HepG2 (cell line): Measurements from ENCODE around the gene LIMD2. TPM values are rescaled to one million over a fixed set of nuclear protein-coding genes. Genes with fewer than 3 reads are reported as not detected.

Experiments
- ATAC-seq: fragments of 200-7000 bp; cut with Tn5 transposase; 3 replicates; pipeline ENCODE4 v1.9.1; 2020; ENCODE audit warnings: mild to moderate bottlenecking, moderate library complexity
- BruUV-seq: library from RNA; stranded (reverse); fragments of 400-500 nt; replicated peaks from 2 replicates; lab custom pipeline; 2021; lab: Mats Ljungman, UMichigan
- CTCF ChIA-PET: fragments of 300-600 bp; formaldehyde crosslinking; extraction: SDS; loops from one replicate; lab custom pipeline; 2021; ENCODE audit warnings: low total read pairs, inconsistent platforms, low intra/inter-chr PET ratio; lab: Yijun Ruan, JAX
- POLR2A ChIA-PET: fragments of 350-600 bp; sonication (Branson Sonifier 250); formaldehyde crosslinking; loops from one replicate; lab custom pipeline; 2020; ENCODE audit warnings: antibody characterized with exemption, inconsistent platforms; lab: Yijun Ruan, JAX
- DNase-seq: peaks from one replicate; pipeline ENCODE4 v3.0.0-alpha.2; 2015; ENCODE audit warnings: low spot score
- FAIRE-seq: peaks from 3 replicates; lab custom pipeline; 2011; peaks lifted over from hg19 to GRCh38; lab: Jason Lieb, UNC
- H2AFZ ChIP-seq: one replicate; pipeline ENCODE4 v1.6.1; 2011; ENCODE audit warnings: low read length, inconsistent platforms
- H3K27ac ChIP-seq: fragments of 300-600 bp; 3 replicates; pipeline ENCODE4 v1.8.0; 2011; ENCODE audit warnings: mixed run types, mild to moderate bottlenecking, mixed read lengths, low read length, inconsistent platforms; ENCODE audit not compliant: insufficient read depth; ENCODE audit errors: extremely low read length
- H3K27me3 ChIP-seq, 2 experiments: fragments of 200-600 bp in 1 of 2; 2 replicates in 1 of 2; 3 replicates in 1 of 2; pipeline versions ENCODE4 v1.6.0 to v1.8.0; 2011; ENCODE audit warnings: low read length in 2 of 2, mild to moderate bottlenecking in 2 of 2, moderate library complexity in 2 of 2, inconsistent platforms in 1 of 2; ENCODE audit not compliant: insufficient read depth in 2 of 2, control insufficient read depth in 1 of 2
- H3K36me3 ChIP-seq, 2 experiments: fragments of 200-600 bp in 1 of 2; replicated peaks in 1 of 2; 2 replicates in 1 of 2; 3 replicates in 1 of 2; pipeline versions ENCODE4 v1.5.1 to v1.8.0; 2011; ENCODE audit warnings: low read length in 2 of 2, inconsistent platforms in 1 of 2; ENCODE audit not compliant: insufficient read depth in 2 of 2, control insufficient read depth in 1 of 2
- H3K4me1 ChIP-seq: 2 replicates; pipeline ENCODE4 v1.5.1; 2012; ENCODE audit warnings: low read length, inconsistent platforms; ENCODE audit not compliant: insufficient read depth
- H3K4me2 ChIP-seq: 2 replicates; pipeline ENCODE4 v1.6.0; 2011; ENCODE audit warnings: low read depth, low read length, inconsistent platforms
- H3K4me3 ChIP-seq, 3 experiments: fragments of 200-600 bp in 1 of 3; sonication (generic), shearing (Covaris generic) in 1 of 3; replicated peaks in 1 of 3; 2 replicates each; pipeline ENCODE4 v1.5.1; 2011 to 2016; ENCODE audit warnings: low read length in 3 of 3, inconsistent platforms in 2 of 3, low read depth in 2 of 3, mild to moderate bottlenecking in 2 of 3, control low read depth in 1 of 3, mixed read lengths in 1 of 3; ENCODE audit not compliant: insufficient read depth in 1 of 3
- H3K79me2 ChIP-seq: one replicate; pipeline ENCODE4 v1.6.1; 2011; ENCODE audit warnings: low read length, inconsistent platforms; ENCODE audit not compliant: insufficient read depth
- H3K9ac ChIP-seq: 2 replicates; pipeline ENCODE4 v1.6.0; 2011; ENCODE audit warnings: mild to moderate bottlenecking, low read depth, low read length, inconsistent platforms; ENCODE audit not compliant: insufficient read depth
- H3K9me3 ChIP-seq: 2 replicates; pipeline ENCODE4 v1.5.1; 2012; ENCODE audit warnings: mild to moderate bottlenecking, low read length
- H4K20me1 ChIP-seq: 2 replicates; pipeline ENCODE4 v1.6.0; 2011; ENCODE audit warnings: inconsistent platforms, mild to moderate bottlenecking, low read length, moderate library complexity; ENCODE audit not compliant: insufficient read depth
- AKAP8 ChIP-seq: sonication (generic); formaldehyde crosslinking; IDR thresholded peaks from 2 replicates; pipeline ENCODE4 v1.5.1; 2020; ENCODE audit warnings: mild to moderate bottlenecking, missing genetic modification reagents
- BRD4 ChIP-seq: sonication (generic); formaldehyde crosslinking; IDR thresholded peaks from 2 replicates; pipeline ENCODE4 v1.4.0; 2020; ENCODE audit warnings: missing genetic modification reagents
- MAF1 ChIP-seq: sonication (generic); formaldehyde crosslinking; IDR thresholded peaks from 2 replicates; pipeline ENCODE4 v1.5.0; 2020; ENCODE audit warnings: missing genetic modification reagents, borderline replicate concordance
- RORA ChIP-seq: sonication (generic); formaldehyde crosslinking; IDR thresholded peaks from 2 replicates; pipeline ENCODE4 v1.5.0; 2020; ENCODE audit warnings: mild to moderate bottlenecking, missing genetic modification reagents, moderate library complexity
- SMYD3 ChIP-seq: sonication (generic); formaldehyde crosslinking; IDR thresholded peaks from 2 replicates; pipeline ENCODE4 v1.8.1; 2023; ENCODE audit warnings: mild to moderate bottlenecking, missing genetic modification reagents
- SNAPC5 ChIP-seq: sonication (generic); formaldehyde crosslinking; IDR thresholded peaks from 2 replicates; pipeline ENCODE4 v1.8.1; 2023; ENCODE audit warnings: mild to moderate bottlenecking, missing genetic modification reagents, borderline replicate concordance
- THYN1 ChIP-seq: sonication (generic); formaldehyde crosslinking; IDR thresholded peaks from 2 replicates; pipeline ENCODE4 v1.8.1; 2023; ENCODE audit warnings: low read depth, mild to moderate bottlenecking, moderate library complexity, missing genetic modification reagents, borderline replicate concordance
- U2AF1 ChIP-seq: fragments of 200-400 bp; formaldehyde crosslinking; optimal IDR thresholded peaks from 2 replicates; pipeline ENCODE3; 2017; ENCODE audit warnings: mild to moderate bottlenecking, low read depth, low read length
- ZC3H4 ChIP-seq: sonication (generic); formaldehyde crosslinking; IDR thresholded peaks from 2 replicates; pipeline ENCODE4 v1.4.0; 2020; ENCODE audit warnings: missing genetic modification reagents, borderline replicate concordance
- ZNF138 ChIP-seq: sonication (generic); formaldehyde crosslinking; IDR thresholded peaks from 2 replicates; pipeline ENCODE4 v1.5.0; 2020; ENCODE audit warnings: mild to moderate bottlenecking, low read depth, missing genetic modification reagents
- ZNF253 ChIP-seq: sonication (generic); formaldehyde crosslinking; IDR thresholded peaks from 2 replicates; pipeline ENCODE4 v1.8.0; 2022; ENCODE audit warnings: mild to moderate bottlenecking, missing genetic modification reagents, borderline replicate concordance
- ZNF33B ChIP-seq: sonication (generic); formaldehyde crosslinking; IDR thresholded peaks from 2 replicates; pipeline ENCODE4 v1.5.1; 2020; ENCODE audit warnings: mild to moderate bottlenecking, missing genetic modification reagents
- ZNF512B ChIP-seq: sonication (generic); formaldehyde crosslinking; IDR thresholded peaks from 2 replicates; pipeline ENCODE4 v1.5.1; 2020; ENCODE audit warnings: missing genetic modification reagents, mild to moderate bottlenecking, borderline replicate concordance
- ZNF580 ChIP-seq: IDR thresholded peaks from 2 replicates; pipeline ENCODE4 v1.6.1; 2016; ENCODE audit warnings: low read depth, borderline replicate concordance
- ZNF792 ChIP-seq: IDR thresholded peaks from 2 replicates; pipeline ENCODE4 v1.6.1; 2016
- WGBS: methylation state at CpG from one replicate; pipeline ENCODE4 v1.1.6; 2017; ENCODE audit warnings: low lambda C conversion rate; 5-methylcytosine and 5-hydroxymethylcytosine counted together
- in situ Hi-C: cut with HindIII; loops from 2 replicates; pipeline ENCODE4 v1.10.0; 2017; ENCODE audit warnings: low pct_unique_long_range_greater_than_20kb; ENCODE audit not compliant: extremely low pct_ligation_motif_present
- intact Hi-C: fragments of 100-400 bp; cut with micrococcal nuclease; formaldehyde crosslinking; loops from one replicate; pipeline ENCODE4 v1.10.0; 2022; ENCODE audit not compliant: unreplicated experiment
- polyA plus RNA-seq, 8 experiments: library from polyadenylated mRNA; depleted of rRNA in 3 of 8; stranded (reverse) in 7 of 8; unstranded in 1 of 8; fragments of >200 nt; fragmentation: Illumina TruSeq in 4 of 8; extraction: Trizol in 4 of 8; gene quantifications; 2 replicates each; pipeline versions ENCODE4 v1.2.1 to v1.2.3, GENCODE V29; 2011 to 2016; ENCODE audit warnings: low read depth in 4 of 8, missing spikeins in 1 of 8, mixed read lengths in 1 of 8; ENCODE audit not compliant: insufficient read depth in 1 of 8
- total RNA-seq, 5 experiments: library from RNA; depleted of rRNA; stranded (reverse); fragments of >200 nt; fragmentation: Illumina TruSeq; extraction: Trizol; gene quantifications; 2 replicates each; pipeline ENCODE4 v1.2.3, GENCODE V29; 2016; ENCODE audit warnings: low read depth in 1 of 5
- TF ChIP-seq, protein P1 (sequence below): sonication (generic); formaldehyde crosslinking; IDR thresholded peaks from 2 replicates; pipeline ENCODE4 v1.5.1; 2020; ENCODE audit warnings: mild to moderate bottlenecking, moderate library complexity, missing genetic modification reagents
- TF ChIP-seq, protein P2 (sequence below): sonication (generic); formaldehyde crosslinking; conservative IDR thresholded peaks from 2 replicates; pipeline ENCODE4 v1.8.0; 2022; ENCODE audit warnings: mild to moderate bottlenecking, moderate library complexity, missing genetic modification reagents

LIMD2 gene
- total and polyA plus RNA-seq, 2 of the 13 experiments (the other 11 are each of a cell fraction or from before 2014, with no cell fraction given) = 9.0 to 20.8 TPM

- H3K9me3 ChIP-seq = no peaks in the 10 kb centered on the region
- no peaks in the 10 kb centered on the region for H3K79me2 ChIP-seq
- no peak overlapping the region for H3K9ac ChIP-seq
- 88% methylated on average over 4 of the region's 4 CpGs for WGBS
- H3K4me3 ChIP-seq = no peak overlapping the region
- H3K27me3 ChIP-seq = no peaks in the 10 kb centered on the region
- intact Hi-C loops (no loop called here), in situ Hi-C loops (no loop called here)
- no peak overlapping the region for H2AFZ ChIP-seq
- no peaks in the 10 kb centered on the region for H3K4me1 ChIP-seq
- no peak overlapping the region for H3K27ac ChIP-seq
- ChIA-PET POLR2A (no interaction called here), CTCF (no interaction called here)
- ATAC-seq (no peak), DNase-seq (no peak), FAIRE-seq (no peak)
- H3K36me3 ChIP-seq = peaks cover 2 to 26% of the 10 kb centered on the region in 2 experiments; a peak in 3 of 5 replicates
- no peak for TF ChIP-seq ZNF33B (CRISPR knock-in tag)
- TF ChIP-seq RORA (CRISPR knock-in tag) = no peak
- TF ChIP-seq, protein P1, sequence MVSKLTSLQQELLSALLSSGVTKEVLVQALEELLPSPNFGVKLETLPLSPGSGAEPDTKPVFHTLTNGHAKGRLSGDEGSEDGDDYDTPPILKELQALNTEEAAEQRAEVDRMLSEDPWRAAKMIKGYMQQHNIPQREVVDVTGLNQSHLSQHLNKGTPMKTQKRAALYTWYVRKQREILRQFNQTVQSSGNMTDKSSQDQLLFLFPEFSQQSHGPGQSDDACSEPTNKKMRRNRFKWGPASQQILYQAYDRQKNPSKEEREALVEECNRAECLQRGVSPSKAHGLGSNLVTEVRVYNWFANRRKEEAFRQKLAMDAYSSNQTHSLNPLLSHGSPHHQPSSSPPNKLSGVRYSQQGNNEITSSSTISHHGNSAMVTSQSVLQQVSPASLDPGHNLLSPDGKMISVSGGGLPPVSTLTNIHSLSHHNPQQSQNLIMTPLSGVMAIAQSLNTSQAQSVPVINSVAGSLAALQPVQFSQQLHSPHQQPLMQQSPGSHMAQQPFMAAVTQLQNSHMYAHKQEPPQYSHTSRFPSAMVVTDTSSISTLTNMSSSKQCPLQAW (CRISPR knock-in tag) = no peak
- no peak for TF ChIP-seq SMYD3 (CRISPR knock-in tag)
- no peak for TF ChIP-seq MAF1
- TF ChIP-seq U2AF1 = no peak
- no peak for TF ChIP-seq THYN1 (CRISPR knock-in tag)
- TF ChIP-seq ZNF138 (CRISPR knock-in tag) = no peak
- TF ChIP-seq ZC3H4 (CRISPR knock-in tag) = no peak
- TF ChIP-seq ZNF792 (CRISPR knock-in tag) = no peak
- TF ChIP-seq AKAP8 (CRISPR knock-in tag) = no peak
- no peak for TF ChIP-seq BRD4 (CRISPR knock-in tag)
- TF ChIP-seq, protein P2, sequence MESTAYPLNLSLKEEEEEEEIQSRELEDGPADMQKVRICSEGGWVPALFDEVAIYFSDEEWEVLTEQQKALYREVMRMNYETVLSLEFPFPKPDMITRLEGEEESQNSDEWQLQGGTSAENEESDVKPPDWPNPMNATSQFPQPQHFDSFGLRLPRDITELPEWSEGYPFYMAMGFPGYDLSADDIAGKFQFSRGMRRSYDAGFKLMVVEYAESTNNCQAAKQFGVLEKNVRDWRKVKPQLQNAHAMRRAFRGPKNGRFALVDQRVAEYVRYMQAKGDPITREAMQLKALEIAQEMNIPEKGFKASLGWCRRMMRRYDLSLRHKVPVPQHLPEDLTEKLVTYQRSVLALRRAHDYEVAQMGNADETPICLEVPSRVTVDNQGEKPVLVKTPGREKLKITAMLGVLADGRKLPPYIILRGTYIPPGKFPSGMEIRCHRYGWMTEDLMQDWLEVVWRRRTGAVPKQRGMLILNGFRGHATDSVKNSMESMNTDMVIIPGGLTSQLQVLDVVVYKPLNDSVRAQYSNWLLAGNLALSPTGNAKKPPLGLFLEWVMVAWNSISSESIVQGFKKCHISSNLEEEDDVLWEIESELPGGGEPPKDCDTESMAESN = no peak
- TF ChIP-seq ZNF253 (CRISPR knock-in tag) = no peak
- TF ChIP-seq ZNF580 (CRISPR knock-in tag) = no peak
- no peak for TF ChIP-seq ZNF512B (CRISPR knock-in tag)
- TF ChIP-seq SNAPC5 = no peak
- no peaks in the 10 kb centered on the region for H4K20me1 ChIP-seq
- no TSS peak for BruUV-seq
- H3K4me2 ChIP-seq = no peak overlapping the region
Observed at GRCh38 chr17:63647065-63647725, 52.7 kb downstream of the LIMD2 start.
